Raji (cell line): ENCODE data around the gene RNF215.

Experiments
- POLR2A ChIP-seq: IDR thresholded peaks from 2 replicates; pipeline ENCODE4 v1.6.1; 2011; ENCODE audit warnings: low read depth, low read length, control low read depth; ENCODE audit not compliant: insufficient read depth

The RNF215 gene

DNA sequence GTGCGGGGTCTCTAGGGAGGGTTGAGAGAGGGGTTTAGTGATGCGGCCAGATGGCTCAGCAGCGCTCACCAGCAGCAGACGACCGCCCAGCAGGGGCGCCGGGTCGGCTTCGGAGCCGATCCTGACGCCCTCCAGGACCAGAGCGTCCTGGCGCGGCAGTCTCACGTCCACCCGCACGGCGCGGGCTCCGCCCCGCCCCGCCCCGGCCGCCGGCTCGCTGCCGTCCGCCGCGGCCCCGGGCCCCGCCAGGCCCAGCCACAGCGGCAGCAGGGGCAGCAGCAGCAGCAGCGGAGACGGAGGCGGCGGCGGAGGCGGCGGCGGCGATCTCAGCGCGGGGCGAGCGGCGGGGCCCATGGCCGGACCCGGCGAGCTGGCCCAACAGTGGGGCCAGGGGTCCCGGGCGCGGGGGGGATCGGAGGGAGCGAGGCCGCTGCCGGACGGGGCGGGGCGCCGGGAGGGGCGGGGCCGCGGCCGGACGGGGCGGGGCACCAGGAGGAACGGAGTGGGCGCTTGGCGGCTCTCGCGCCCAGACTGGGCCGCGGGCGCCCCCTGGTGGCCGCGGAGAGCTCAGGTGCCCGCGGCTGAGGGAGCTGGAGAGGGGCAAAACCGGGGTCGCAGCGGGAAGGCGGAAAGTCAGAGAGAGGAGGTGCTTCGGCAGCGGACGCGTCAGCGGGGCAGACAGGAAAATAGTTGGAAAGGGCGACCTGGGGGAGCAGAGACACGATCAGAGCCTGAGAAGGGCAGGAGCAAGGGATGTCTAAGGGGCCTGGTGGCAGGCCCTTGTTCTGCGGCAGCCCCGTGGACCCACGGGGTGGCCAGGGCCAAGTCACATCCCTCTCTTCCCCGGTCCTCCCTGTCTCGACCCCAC lies at the start of gene RNF215:
RNF215 (minus strand) TSS at position 452 of the 868 bp plus-strand sequence; CDS start at position 354, 98 bp downstream.
- peak; percentile 36; the same call in 1 of the 2 replicates for TF ChIP-seq POLR2A

DNA sequence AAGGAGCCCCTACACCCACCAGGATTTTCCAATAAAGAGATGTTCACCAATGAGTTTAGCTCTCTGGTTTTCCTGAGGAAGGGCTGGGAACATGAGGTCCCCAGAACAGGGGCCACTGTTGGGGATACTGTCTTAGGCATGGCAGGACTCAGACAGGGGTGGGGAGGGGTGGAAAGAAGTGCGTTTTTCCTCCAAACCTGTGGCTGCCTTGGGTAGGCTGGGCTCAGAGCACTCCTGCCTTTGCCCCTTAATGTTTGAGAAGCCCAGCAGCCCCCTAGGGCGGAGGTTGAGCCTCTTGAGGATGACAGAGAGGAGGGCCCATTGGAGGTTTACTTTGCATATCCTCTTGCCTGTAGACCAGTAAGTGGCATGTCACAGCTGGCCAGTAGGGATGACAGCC lies 49.0 kb upstream of the RNF215 start:
- no peak for TF ChIP-seq POLR2A

DNA sequence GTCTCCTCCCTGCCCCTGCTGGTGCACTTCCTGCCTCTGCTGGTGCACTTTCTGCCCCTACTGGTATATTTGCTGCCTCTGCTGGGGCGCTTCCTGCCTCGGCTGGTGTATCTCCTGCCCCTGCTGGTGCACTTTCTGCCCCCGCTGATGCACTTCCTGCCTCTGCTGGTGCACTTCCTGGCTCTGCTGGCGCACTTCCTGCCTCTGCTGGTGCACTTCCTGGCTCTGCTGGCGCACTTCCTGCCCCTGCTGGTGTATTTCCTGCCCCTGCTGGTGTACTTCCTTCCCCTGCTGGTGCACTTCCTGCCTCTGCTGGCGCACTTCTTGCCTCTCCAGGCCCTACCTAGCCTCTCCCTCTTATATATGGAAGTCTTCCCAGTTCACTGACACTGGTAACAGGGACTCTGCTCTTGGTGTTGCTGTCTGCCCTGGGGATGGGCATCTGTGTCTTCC lies 48.5 kb upstream of the RNF215 start:
- peak; percentile 62 for TF ChIP-seq POLR2A

DNA sequence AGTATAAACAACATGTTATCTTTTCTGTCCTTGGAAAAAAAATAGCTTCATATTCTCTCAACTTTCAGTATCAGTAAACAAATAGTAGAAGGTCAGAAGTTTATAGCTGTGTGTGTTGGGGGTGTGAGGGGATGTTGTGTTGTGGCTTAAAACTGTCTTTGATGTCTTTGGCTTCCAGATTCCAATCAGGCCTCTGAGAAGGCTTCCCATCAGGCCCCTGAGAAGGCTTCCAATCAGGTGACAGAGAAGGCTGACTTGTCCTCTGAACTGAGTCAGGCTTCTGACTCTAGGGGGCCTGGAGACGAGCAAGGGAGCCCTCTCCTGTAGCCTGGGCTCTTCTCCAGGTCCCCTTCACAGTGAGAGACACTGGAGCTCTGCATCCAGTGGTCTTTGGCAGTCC lies 47.6 kb upstream of the RNF215 start:
- TF ChIP-seq POLR2A = no peak

DNA sequence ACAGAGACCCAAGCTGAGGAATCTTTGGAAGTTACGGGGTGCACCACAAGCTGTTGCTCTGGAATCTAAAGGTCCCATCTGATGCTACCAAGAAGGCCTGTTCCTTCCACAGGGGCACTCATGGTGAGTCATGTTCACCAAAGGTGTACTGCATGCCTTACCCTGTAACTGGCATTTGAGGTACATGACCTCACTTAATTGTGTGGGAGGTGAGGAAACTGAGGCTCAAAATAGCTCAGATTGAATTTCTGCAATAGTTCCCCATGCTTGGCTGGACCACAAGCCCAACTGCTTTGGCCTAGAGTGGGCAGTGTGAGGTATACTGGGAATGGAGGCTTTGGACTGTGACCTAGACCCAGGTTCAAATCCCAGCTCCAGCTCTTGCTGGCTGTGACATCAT lies 46.6 kb upstream of the RNF215 start:
- no peak for TF ChIP-seq POLR2A

DNA sequence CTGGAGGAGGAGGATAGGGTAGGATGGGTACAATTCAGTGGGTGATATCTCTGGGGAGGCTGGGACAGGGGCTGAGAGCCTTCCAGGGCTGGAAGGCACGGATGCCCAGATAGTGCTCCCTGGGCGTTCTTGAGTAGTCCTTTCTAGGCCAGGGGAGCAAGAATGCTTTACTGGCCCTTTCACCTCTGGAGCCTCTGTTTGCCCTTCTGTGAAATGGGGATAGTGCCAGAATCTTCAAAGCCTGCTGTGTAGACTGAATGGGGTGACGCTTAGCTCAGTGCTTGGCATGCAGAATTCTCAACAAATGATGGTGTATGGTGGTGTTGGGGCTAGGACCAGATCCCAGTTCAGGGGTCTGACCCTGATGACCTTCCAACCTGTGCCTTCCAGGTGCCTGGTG lies 46.0 kb upstream of the RNF215 start:
- no peak for TF ChIP-seq POLR2A

DNA sequence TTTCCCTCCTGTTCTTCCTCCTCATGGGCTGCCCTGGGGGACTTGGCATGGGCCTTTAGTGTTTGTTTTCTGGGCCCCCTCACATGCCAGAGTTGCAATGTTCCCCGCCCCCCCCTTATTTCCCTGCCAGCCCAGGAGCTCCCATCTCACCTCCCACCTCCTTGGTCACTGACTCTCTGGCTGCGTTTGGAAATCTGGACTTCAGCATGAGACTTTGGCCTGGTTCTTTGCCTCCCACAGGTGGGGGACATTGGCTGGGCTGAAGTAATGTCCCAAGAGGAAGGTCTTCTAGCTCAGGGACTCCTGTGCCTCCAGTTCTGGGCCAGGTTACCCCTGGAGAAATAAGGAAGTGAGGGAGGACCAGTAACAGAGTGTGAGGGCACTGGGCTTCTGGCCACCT lies 45.3 kb upstream of the RNF215 start:
- no peak for TF ChIP-seq POLR2A

DNA sequence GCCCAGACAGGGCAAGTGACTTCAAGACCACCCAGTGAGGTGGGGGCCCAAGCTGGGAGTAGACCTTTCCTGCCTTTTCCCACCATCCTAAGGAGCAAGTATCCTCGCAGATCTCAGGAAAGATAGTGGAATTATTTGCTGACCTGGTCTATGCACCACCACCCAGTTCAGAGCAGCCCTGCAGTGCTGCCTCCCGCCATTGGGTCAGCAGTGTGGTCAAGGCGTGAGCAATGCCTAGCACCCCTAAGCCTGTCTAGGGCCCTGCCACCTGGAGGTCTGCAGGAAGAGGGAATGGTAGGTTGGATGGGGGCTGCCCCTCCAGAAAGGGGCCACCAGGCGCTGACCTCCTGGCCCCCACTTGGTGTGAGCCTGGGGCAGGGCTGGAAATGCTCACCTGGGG lies 44.9 kb upstream of the RNF215 start:
- TF ChIP-seq POLR2A = no peak

DNA sequence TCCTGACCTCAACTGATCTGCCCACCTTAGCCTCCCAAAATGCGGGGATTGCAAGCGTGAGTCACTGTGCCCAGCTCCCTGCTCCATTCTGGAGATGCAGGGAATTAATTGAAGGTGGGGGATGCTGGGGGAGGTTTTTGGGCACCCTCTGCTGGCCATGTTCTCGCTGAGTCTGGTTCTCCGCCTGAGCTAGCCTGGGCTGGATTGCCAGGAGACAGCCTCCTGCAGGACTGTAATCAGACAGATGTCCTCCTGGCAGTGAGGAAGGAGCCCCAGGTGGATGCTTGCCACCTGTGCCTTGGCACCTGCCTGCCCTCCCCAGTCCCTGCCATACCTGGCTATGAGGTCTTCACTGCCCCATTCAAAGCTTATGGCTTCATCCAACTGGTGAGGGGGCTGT lies 43.7 kb upstream of the RNF215 start:
- no peak for TF ChIP-seq POLR2A

DNA sequence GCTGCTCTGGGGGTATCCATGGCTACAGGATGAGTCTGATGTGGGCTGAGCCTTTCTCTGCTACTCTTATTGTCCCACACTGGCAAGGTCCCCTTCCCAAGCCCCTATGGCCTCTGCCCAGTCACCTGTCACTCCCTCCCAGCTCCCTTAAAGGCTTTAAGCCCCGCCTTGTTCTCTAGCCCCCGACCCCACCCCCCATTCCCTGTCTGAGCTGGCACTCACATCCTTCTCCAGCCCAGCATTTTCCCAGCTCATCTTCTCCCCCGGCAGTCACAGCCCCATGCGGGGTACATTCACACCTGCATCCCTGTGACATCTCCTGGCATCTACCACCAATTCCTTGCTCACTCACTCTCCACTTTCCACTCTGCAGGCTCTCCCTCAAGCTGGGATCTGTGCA lies 42.7 kb upstream of the RNF215 start:
- no peak for TF ChIP-seq POLR2A

DNA sequence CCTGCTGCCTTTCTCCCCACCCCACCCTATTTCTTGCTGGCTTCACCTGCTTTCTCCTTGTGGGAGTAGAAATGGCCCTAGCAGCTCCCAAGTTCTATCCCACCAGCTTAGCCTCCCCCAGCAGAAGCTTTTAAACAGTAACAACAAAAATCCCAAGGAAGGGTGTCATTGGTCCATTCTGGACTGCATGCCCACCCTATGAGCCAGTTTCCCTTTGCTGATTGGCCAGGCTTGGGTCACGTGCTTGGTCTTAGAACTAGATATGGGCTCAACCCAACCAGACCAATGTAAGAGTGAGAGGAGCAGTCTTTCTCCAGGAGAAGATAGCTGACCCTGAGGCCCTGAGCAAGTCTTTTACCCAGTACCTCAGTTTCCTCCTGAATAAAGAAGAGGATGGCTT lies 40.7 kb upstream of the RNF215 start:
- TF ChIP-seq POLR2A = no peak

DNA sequence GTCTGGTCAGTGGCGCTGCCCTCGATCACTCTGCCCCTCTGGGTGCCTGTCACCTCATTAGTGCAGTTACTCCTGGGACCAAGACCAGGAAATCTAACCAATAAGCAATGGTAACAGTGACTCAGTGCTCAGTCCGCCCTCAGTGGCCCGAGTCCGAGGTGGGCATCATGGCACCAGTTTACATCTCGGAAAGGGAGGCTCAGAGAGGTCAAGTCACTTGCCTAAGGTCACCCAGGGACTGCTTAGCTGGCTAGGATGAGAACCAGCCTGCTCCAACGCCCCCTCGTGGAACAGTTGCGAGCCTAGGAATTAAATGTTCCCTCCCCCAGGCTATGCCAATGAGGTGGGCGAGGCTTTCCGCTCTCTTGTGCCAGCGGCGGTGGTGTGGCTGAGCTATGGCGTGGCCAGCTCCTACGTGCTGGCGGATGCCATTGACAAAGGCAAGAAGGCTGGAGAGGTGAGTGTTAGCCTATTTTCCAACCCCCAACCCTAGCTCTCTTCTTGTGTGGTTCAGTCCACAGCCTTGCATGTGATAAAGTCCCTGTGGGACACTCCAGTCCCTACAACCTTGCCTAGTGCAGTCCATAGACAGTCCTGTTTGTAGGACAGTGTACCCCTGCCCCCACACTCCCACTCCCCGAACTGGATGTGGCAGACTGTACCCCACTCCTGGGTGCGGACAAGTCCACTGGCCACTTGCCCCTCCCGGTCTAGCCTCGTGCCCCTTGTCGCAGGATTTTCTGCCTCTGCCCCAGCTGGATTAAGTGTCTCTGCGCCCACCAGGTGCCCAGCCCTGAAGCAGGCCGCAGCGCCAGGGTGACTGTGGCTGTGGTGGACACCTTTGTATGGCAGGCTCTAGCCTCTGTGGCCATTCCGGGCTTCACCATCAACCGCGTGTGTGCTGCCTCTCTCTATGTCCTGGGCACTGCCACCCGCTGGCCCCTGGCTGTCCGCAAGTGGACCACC lies 39.5 kb upstream of the RNF215 start:
- TF ChIP-seq POLR2A = peak; percentile 38

DNA sequence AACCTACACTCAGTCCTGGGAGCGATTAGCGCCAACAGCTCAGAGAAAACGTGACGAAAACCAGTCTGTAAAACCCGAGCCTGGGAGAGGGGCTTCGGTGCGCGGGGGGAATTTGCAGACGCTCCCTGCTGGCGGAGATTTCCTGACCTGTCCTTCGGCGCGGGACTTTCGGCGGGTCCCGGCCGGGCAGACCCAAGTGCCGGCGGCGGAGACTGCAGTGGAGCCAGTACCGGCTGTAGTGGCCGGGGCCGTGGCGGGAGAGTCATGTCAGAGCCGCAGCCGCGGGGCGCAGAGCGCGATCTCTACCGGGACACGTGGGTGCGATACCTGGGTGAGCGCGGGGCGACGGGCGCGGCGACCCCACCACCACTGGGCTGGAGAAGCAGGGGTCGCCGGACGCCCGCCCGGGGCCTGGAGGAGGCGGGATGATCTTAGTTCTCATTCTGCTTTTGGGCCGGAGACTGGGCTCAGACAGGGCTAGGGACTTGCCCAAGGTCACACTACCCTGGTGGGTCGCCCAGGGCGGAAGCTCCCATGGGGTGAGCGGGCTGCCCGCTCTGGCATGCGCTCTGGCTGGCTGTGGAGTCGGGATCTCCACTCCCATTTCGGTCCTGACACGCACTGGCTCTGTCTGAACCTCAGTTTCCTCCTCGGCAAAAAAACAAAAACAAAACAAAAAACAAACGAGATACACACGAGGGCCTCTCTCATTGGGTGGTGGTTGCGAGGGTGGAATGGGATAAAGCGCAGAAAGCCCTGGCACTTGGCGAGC lies 38.6 kb upstream of the RNF215 start, which contains the start of gene MTFP1:
MTFP1 (plus strand) TSS at position 153 of the 772 bp plus-strand sequence; CDS start at position 265, 112 bp downstream.
- TF ChIP-seq POLR2A = peak; percentile 77

DNA sequence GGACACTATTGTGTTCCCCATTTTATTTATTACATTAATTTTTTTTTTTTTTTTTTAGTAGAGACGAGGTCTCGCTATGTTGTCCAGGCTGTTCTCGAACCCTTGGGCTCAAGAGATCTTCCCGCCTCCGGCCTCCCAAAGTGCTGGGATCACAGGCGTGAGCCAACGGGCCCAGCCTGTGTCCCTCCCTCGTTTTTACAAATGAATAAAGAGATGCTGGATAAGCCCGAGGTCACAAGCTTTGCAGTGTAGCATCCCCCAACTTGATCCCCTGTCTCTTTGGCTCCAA lies 38.1 kb upstream of the RNF215 start:
- TF ChIP-seq POLR2A = no peak
